Measurements from ENCODE around the gene RFTN2.

- TF ChIP-seq CTCF (optimal IDR thresholded peaks at IDR 0.05 in 1 of 3, IDR thresholded peaks at IDR 0.05 in 1 of 3, conservative IDR thresholded peaks at IDR 0.05 in 1 of 3; ENCODE audit: extremely low read depth in 1 of 3, insufficient read depth in 2 of 3, low read length in 3 of 3) (no peak), EZH2 (IDR thresholded peaks at IDR 0.05; ENCODE audit: low read length) (no peak)
Observed at GRCh38 chr2:197559681-197560080, 115.7 kb downstream of the RFTN2 start.

All from keratinocyte (primary cell).